ENCODE data around the gene GUK1. TPM values are rescaled to one million over a fixed set of nuclear protein-coding genes. Genes with fewer than 3 reads are reported as not detected.

The GUK1 gene
- total RNA-seq, 1 donor from 2014 or later: 101 TPM

- Mint-ChIP-seq H3K36me3 (ENCODE audit: insufficient read depth) (peaks cover 1% of the 10 kb centered on the region), H3K4me3 (ENCODE audit: low read depth) (no peak overlapping the region), H3K27ac (no peak overlapping the region), H3K27me3 (no peaks in the 10 kb centered on the region), H3K4me1 (ENCODE audit: low read depth) (peaks cover 12% of the 10 kb centered on the region), H3K9me3 (ENCODE audit: low read depth) (peaks cover 3% of the 10 kb centered on the region)
- TF ChIP-seq, protein P1, sequence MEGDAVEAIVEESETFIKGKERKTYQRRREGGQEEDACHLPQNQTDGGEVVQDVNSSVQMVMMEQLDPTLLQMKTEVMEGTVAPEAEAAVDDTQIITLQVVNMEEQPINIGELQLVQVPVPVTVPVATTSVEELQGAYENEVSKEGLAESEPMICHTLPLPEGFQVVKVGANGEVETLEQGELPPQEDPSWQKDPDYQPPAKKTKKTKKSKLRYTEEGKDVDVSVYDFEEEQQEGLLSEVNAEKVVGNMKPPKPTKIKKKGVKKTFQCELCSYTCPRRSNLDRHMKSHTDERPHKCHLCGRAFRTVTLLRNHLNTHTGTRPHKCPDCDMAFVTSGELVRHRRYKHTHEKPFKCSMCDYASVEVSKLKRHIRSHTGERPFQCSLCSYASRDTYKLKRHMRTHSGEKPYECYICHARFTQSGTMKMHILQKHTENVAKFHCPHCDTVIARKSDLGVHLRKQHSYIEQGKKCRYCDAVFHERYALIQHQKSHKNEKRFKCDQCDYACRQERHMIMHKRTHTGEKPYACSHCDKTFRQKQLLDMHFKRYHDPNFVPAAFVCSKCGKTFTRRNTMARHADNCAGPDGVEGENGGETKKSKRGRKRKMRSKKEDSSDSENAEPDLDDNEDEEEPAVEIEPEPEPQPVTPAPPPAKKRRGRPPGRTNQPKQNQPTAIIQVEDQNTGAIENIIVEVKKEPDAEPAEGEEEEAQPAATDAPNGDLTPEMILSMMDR (IDR thresholded peaks at IDR 0.05; ENCODE audit: unreplicated experiment): no peak
- DNase-seq (ENCODE audit: low spot score, unreplicated experiment): no peak
Measured at GRCh38 chr1:228112617-228113016, 27.5 kb upstream of the GUK1 start.

DNA sequence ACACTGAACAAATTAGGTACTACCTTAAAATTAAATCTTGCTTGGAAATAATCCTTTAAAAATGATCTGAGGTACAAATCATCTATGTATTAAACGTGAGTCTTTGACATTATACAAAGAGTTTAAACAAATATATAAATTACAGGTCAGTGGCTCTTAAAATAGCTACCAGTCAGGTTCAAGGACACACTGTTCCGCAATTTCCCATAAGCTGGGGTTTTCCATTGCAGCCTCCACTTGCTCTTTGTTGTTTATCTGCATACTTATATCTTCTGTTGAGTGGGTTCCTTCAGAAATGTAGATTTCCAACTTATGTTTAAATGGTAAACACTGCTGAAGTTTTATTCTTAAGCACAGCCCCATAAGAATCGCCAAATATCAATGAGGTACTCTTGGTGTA is 25.3 kb upstream of the GUK1 start:
- peaks cover 1% of the 10 kb centered on the region for H3K4me1 Mint-ChIP-seq (ENCODE audit: low read depth)
- H3K27me3 Mint-ChIP-seq: no peaks in the 10 kb centered on the region
- peaks cover 4% of the 10 kb centered on the region for H3K36me3 Mint-ChIP-seq (ENCODE audit: insufficient read depth)
- peaks cover 14% of the 10 kb centered on the region for H3K9me3 Mint-ChIP-seq (ENCODE audit: low read depth)
- no peak for DNase-seq (ENCODE audit: low spot score, unreplicated experiment)
- TF ChIP-seq, protein P1 (IDR thresholded peaks at IDR 0.05; ENCODE audit: unreplicated experiment): no peak
- H3K27ac Mint-ChIP-seq: no peak overlapping the region
- no peak overlapping the region for H3K4me3 Mint-ChIP-seq (ENCODE audit: low read depth)

DNA sequence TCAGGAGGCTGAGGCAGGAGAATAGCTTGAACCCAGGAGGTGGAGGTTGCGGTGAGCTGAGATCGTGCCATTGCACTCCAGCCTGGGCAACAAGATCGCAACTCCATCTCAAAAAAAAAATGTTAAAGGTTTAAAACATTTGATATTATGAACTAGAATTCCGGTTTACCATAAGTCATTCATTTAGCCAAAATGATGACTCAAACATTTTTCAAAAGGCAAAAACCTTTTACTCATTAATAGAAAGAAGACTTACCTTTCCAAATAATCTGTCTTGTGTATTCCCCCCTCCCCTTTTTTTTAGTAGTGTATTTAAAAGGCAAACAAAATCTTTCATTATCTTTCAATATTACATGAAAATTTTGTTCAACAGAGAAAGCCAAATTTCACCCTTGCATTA is 22.7 kb upstream of the GUK1 start:
- TF ChIP-seq, protein P1 (IDR thresholded peaks at IDR 0.05; ENCODE audit: unreplicated experiment): no peak
- H3K4me3 Mint-ChIP-seq (ENCODE audit: low read depth): no peak overlapping the region
- DNase-seq (ENCODE audit: low spot score, unreplicated experiment): no peak
- peaks cover 17% of the 10 kb centered on the region for H3K9me3 Mint-ChIP-seq (ENCODE audit: low read depth)
- peaks cover 4% of the 10 kb centered on the region for H3K36me3 Mint-ChIP-seq (ENCODE audit: insufficient read depth)
- H3K27me3 Mint-ChIP-seq: no peaks in the 10 kb centered on the region
- no peak overlapping the region for H3K27ac Mint-ChIP-seq
- no peaks in the 10 kb centered on the region for H3K4me1 Mint-ChIP-seq (ENCODE audit: low read depth)

- TF ChIP-seq, protein P1 (IDR thresholded peaks at IDR 0.05; ENCODE audit: unreplicated experiment): no peak
- Mint-ChIP-seq H3K4me3 (ENCODE audit: low read depth) (no peak overlapping the region), H3K9me3 (ENCODE audit: low read depth) (peaks cover 17% of the 10 kb centered on the region), H3K27me3 (no peaks in the 10 kb centered on the region), H3K27ac (peak overlapping the region; percentile 50), H3K36me3 (ENCODE audit: insufficient read depth) (peaks cover 4% of the 10 kb centered on the region), H3K4me1 (ENCODE audit: low read depth) (no peaks in the 10 kb centered on the region)
- DNase-seq (ENCODE audit: low spot score, unreplicated experiment): no peak
Measured at GRCh38 chr1:228118040-228118439, 22.0 kb upstream of the GUK1 start.

DNA sequence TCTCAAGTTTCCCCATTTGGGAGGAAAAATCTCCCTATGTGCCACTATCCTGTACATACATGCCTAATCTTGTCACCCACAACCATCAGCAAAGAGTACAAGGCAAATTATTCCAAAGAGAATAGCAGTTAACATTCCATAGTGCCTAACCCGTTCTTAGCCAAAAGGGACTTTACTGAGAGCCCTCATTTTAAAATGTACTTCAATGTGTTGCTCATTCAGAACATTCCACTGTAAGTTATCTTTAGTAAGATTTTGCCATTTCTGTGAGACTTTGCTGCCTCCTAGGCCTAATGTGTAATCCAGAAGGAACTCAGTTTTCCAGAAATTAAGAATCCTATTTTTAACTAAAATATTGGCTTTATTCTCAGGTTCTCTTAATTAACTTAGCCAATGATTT is 19.7 kb upstream of the GUK1 start:
- peaks cover 4% of the 10 kb centered on the region for H3K36me3 Mint-ChIP-seq (ENCODE audit: insufficient read depth)
- DNase-seq (ENCODE audit: low spot score, unreplicated experiment): no peak
- H3K27me3 Mint-ChIP-seq: no peaks in the 10 kb centered on the region
- H3K4me3 Mint-ChIP-seq (ENCODE audit: low read depth): no peak overlapping the region
- no peak overlapping the region for H3K27ac Mint-ChIP-seq
- TF ChIP-seq, protein P1 (IDR thresholded peaks at IDR 0.05; ENCODE audit: unreplicated experiment): no peak
- peaks cover 15% of the 10 kb centered on the region for H3K9me3 Mint-ChIP-seq (ENCODE audit: low read depth)
- peaks cover 10% of the 10 kb centered on the region for H3K4me1 Mint-ChIP-seq (ENCODE audit: low read depth)

All from progenitor cell of endocrine pancreas (in vitro differentiated cells).